NCI-H82 treated with DMSO at 0.1 percent for 48 hours (cell line): Measurements from ENCODE around the gene TXNRD2.

Experiments
- DNase-seq: peaks from one replicate; lab custom pipeline; 2025; ENCODE audit not compliant: unreplicated experiment; lab: John Stamatoyannopoulos, UW

TXNRD2 gene

GRCh38 chr22:19866665-19867009, 75.0 kb downstream of the TXNRD2 start:
- DNase-seq, result no peak

- DNase-seq, result no peak
Measured at GRCh38 chr22:19865141-19865829, 76.3 kb downstream of the TXNRD2 start.

GRCh38 chr22:19864538-19865106, 77.0 kb downstream of the TXNRD2 start:
- no peak for DNase-seq

GRCh38 chr22:19863571-19863970, 78.0 kb downstream of the TXNRD2 start:
- no peak for DNase-seq

- no peak for DNase-seq
Measured at GRCh38 chr22:19862619-19863246, 78.9 kb downstream of the TXNRD2 start.

- DNase-seq, result no peak
Measured at GRCh38 chr22:19859861-19860510, 81.6 kb downstream of the TXNRD2 start.

- DNase-seq, result no peak
Measured at GRCh38 chr22:19857382-19857781, 84.2 kb downstream of the TXNRD2 start.

GRCh38 chr22:19855504-19856409, 85.9 kb downstream of the TXNRD2 start:
- DNase-seq, result no peak

GRCh38 chr22:19854778-19855503, 86.7 kb downstream of the TXNRD2 start, which contains the start of the genes GNB1L and RTL10:
Gene GNB1L, minus strand, starts transcription at chr22:19854874. Its CDS starts 33,519 bp downstream, at chr22:19821355.
Gene RTL10, minus strand, starts transcription at chr22:19854874. Its CDS starts 2,613 bp downstream, at chr22:19852261.
- DNase-seq, result peak; percentile 80

GRCh38 chr22:19853879-19854777, 87.5 kb downstream of the TXNRD2 start:
- no peak for DNase-seq

GRCh38 chr22:19853058-19853878, 88.3 kb downstream of the TXNRD2 start:
- DNase-seq, result no peak

- DNase-seq, result no peak
Measured at GRCh38 chr22:19852177-19852781, 89.3 kb downstream of the TXNRD2 start.

- no peak for DNase-seq
Measured at GRCh38 chr22:19851291-19852176, 90.1 kb downstream of the TXNRD2 start.

GRCh38 chr22:19850763-19851109, 90.9 kb downstream of the TXNRD2 start:
- DNase-seq, result no peak

- DNase-seq, result no peak
Measured at GRCh38 chr22:19849835-19850762, 91.5 kb downstream of the TXNRD2 start.
